OCI-LY1 (cell line): ENCODE data around the gene CMPK1.

Experiments
- H2AFZ ChIP-seq: fragments of 200-600 bp; sonication (generic), shearing (Covaris generic); 2 replicates; pipeline ENCODE4 v1.6.0; 2014; ENCODE audit warnings: antibody characterized with exemption, mild to moderate bottlenecking, low read length
- H3F3A ChIP-seq: fragments of 200-600 bp; sonication (generic), shearing (Covaris generic); 2 replicates; pipeline ENCODE4 v1.6.0; 2014; ENCODE audit warnings: mild to moderate bottlenecking, antibody characterized with exemption, low read length, moderate library complexity; ENCODE audit not compliant: insufficient read depth
- H3K27ac ChIP-seq: fragments of 200-600 bp; sonication (generic); 2 replicates; pipeline ENCODE4 v1.5.1; 2014; ENCODE audit warnings: low read length, mixed run types, mild to moderate bottlenecking, low read depth; ENCODE audit not compliant: poor library complexity, severe bottlenecking
- H3K27me3 ChIP-seq: fragments of 200-600 bp; sonication (generic); 2 replicates; pipeline ENCODE4 v1.6.0; 2014; ENCODE audit warnings: antibody characterized with exemption, mild to moderate bottlenecking, low read length, moderate library complexity; ENCODE audit not compliant: insufficient read depth
- H3K36me3 ChIP-seq: fragments of 200-600 bp; sonication (generic); 2 replicates; pipeline ENCODE4 v1.6.1; 2014; ENCODE audit warnings: mild to moderate bottlenecking, antibody characterized with exemption, low read length, moderate library complexity, mixed read lengths; ENCODE audit not compliant: insufficient read depth
- H3K4me1 ChIP-seq: fragments of 200-600 bp; sonication (generic); 2 replicates; pipeline ENCODE4 v1.5.1; 2014; ENCODE audit warnings: mild to moderate bottlenecking, low read length, moderate library complexity; ENCODE audit not compliant: insufficient read depth, severe bottlenecking
- H3K4me2 ChIP-seq: fragments of 200-600 bp; sonication (generic), shearing (Covaris generic); 2 replicates; pipeline ENCODE4 v1.6.1; 2014; ENCODE audit warnings: low read length
- H3K4me3 ChIP-seq: fragments of 200-600 bp; sonication (generic); 2 replicates; pipeline ENCODE4 v1.5.1; 2014; ENCODE audit warnings: low read length, low read depth, mild to moderate bottlenecking, mixed read lengths; ENCODE audit not compliant: poor library complexity, severe bottlenecking
- H3K79me2 ChIP-seq: fragments of 200-600 bp; shearing (Covaris generic); 2 replicates; pipeline ENCODE4 v1.6.1; 2016; ENCODE audit warnings: mixed run types, low read length, mixed read lengths; ENCODE audit not compliant: insufficient read depth
- H3K9ac ChIP-seq: fragments of 200-600 bp; sonication (generic), shearing (Covaris generic); 2 replicates; pipeline ENCODE4 v1.6.1; 2014; ENCODE audit warnings: mild to moderate bottlenecking, low read length, mixed read lengths
- H3K9me2 ChIP-seq: fragments of 200-600 bp; sonication (generic), shearing (Covaris generic); 2 replicates; pipeline ENCODE4 v1.6.1; 2014; ENCODE audit warnings: low read depth, mild to moderate bottlenecking, low read length, mixed read lengths
- H3K9me3 ChIP-seq: fragments of 200-600 bp; shearing (Covaris generic); 2 replicates; pipeline ENCODE4 v1.6.1; 2014; ENCODE audit warnings: low read length, mixed read lengths
- H4K20me1 ChIP-seq: fragments of 200-600 bp; sonication (generic), shearing (Covaris generic); 2 replicates; pipeline ENCODE4 v1.6.0; 2016; ENCODE audit warnings: mild to moderate bottlenecking, low read length; ENCODE audit not compliant: insufficient read depth
- CTCF ChIP-seq: fragments of 200-600 bp; sonication (generic), shearing (Covaris generic); IDR thresholded peaks from 2 replicates; pipeline ENCODE4 v1.5.1; 2017; ENCODE audit warnings: mild to moderate bottlenecking, antibody characterized with exemption, low read length, moderate library complexity, mixed read lengths
- EZH2 ChIP-seq: fragments of 200-600 bp; sonication (generic), shearing (Covaris generic); IDR thresholded peaks from 2 replicates; pipeline ENCODE4 v1.8.0; 2017; ENCODE audit warnings: borderline replicate concordance, mixed run types, mild to moderate bottlenecking, antibody characterized with exemption, low read length, moderate library complexity, mixed read lengths

CMPK1 gene

GRCh38 chr1:47332779-47333577 is 612 bp upstream of the CMPK1 start:
- TF ChIP-seq CTCF (no peak), EZH2 (no peak)
- Histone ChIP-seq H3K4me2 (peak overlapping the region; percentile 90), H3K9ac (peak overlapping the region; percentile 87), H3K9me2 (no peaks in the 10 kb centered on the region), H3K9me3 (no peaks in the 10 kb centered on the region), H3K27me3 (no peaks in the 10 kb centered on the region), H3K36me3 (no peaks in the 10 kb centered on the region; the same call in 1 of the 2 replicates), H3K4me1 (peaks cover 29% of the 10 kb centered on the region), H2AFZ (peak overlapping the region; percentile 70; the same call in 1 of the 2 replicates), H3K79me2 (peaks cover 32% of the 10 kb centered on the region), H3F3A (no peaks in the 10 kb centered on the region), H4K20me1 (no peaks in the 10 kb centered on the region), H3K4me3 (peak overlapping the region; percentile 76), H3K27ac (peak overlapping the region; percentile 87)

- Histone ChIP-seq H3K27me3 (no peaks in the 10 kb centered on the region), H2AFZ (no peak overlapping the region), H3K4me3 (peak overlapping the region; percentile 76), H4K20me1 (no peaks in the 10 kb centered on the region), H3K79me2 (peaks cover 43% of the 10 kb centered on the region), H3K9ac (peak overlapping the region; percentile 87), H3K9me3 (no peaks in the 10 kb centered on the region), H3K9me2 (no peaks in the 10 kb centered on the region), H3K4me1 (peaks cover 29% of the 10 kb centered on the region), H3K36me3 (peaks cover 2% of the 10 kb centered on the region; the same call in 1 of the 2 replicates), H3F3A (no peaks in the 10 kb centered on the region), H3K4me2 (peak overlapping the region; percentile 96), H3K27ac (peak overlapping the region; percentile 87)
- TF ChIP-seq EZH2 (no peak), CTCF (peak; percentile 41)
Measured at GRCh38 chr1:47333922-47334764, 553 bp downstream of the CMPK1 start.

- Histone ChIP-seq H4K20me1 (no peaks in the 10 kb centered on the region), H3K27ac (peak overlapping the region; percentile 87), H3K4me1 (peaks cover 29% of the 10 kb centered on the region), H3F3A (no peaks in the 10 kb centered on the region), H3K79me2 (peaks cover 48% of the 10 kb centered on the region), H3K4me2 (peak overlapping the region; percentile 96), H3K9me2 (no peaks in the 10 kb centered on the region), H3K27me3 (no peaks in the 10 kb centered on the region), H3K9ac (peak overlapping the region; percentile 87), H2AFZ (no peak overlapping the region), H3K9me3 (no peaks in the 10 kb centered on the region), H3K36me3 (peaks cover 4% of the 10 kb centered on the region; the same call in 1 of the 2 replicates), H3K4me3 (peak overlapping the region; percentile 76)
- TF ChIP-seq EZH2: no peak
- no peak for TF ChIP-seq CTCF
Measured at GRCh38 chr1:47334765-47335435, 1.3 kb downstream of the CMPK1 start.
